GM19372 (cell line): ENCODE data around the gene AK4.
A peak's percentile ranks its signal among the peaks of the same experiment; 100 is the strongest.

Experiments
- ATAC-seq: cut with Tn5 transposase; IDR thresholded peaks from one replicate; pipeline ENCODE4 v1.9.1; 2021; ENCODE audit warnings: mild to moderate bottlenecking, low read depth, moderate library complexity; ENCODE audit not compliant: unreplicated experiment

Gene AK4

DNA sequence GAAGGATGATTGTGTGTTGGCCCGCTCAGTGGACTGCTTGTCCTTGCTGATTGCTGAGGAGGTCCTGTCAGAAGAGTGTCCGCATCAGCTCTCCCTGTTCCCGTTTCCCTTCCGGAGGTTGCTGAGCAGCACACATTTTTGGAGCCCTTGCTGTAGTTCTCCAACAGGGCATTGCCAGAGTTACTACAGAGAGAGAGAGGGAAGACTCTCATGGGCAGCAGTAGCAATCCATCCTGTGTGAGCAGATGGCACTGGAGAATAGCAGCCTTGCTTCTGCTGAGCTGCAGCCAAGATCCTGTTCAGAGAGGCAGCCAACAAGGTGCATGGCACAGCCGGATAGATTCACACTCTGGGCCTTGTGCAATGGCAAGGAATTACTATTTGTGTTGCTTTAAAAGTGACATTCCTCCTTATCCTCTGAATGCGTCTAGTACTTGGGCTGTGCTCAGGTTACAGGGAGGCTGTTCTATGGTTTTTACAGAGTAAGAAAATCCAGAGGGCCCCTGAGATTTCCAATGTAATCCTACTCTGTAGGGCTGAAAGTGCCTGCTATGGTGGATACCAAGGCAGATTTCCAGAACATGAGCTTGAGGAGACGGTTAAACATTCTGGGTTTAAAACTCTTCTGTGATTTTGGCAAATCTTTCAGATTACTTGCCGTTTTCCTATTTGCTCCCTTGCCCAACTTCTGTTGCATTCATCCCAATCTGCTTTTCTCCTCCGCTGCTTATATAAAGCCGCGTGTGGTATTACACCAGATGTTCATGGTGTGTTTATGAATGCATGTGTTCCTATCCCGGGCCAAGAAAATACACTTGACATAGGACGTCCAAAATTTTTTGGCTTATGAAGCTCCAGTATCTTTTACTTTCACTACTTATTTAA is 27.4 kb downstream of the AK4 start:
- ATAC-seq: no peak

DNA sequence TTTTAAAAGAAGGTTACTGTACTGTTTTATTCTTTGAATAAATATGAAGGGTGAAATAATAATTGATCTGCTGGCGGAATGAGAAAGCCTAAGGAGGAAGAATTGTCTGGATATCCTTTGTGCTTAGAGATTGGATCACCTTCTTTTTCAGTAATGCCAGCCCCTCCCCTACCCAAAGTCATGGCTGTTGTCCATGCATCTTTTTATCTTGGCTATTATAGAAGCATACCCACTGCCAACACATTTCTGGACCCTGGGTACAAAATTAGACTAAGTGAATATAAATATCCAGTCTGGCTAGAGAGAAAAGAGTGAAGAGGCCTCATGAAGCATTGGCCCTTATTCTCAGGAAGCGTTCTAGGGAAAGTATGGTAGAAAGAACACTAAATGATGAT is 28.1 kb downstream of the AK4 start:
- ATAC-seq: no peak

DNA sequence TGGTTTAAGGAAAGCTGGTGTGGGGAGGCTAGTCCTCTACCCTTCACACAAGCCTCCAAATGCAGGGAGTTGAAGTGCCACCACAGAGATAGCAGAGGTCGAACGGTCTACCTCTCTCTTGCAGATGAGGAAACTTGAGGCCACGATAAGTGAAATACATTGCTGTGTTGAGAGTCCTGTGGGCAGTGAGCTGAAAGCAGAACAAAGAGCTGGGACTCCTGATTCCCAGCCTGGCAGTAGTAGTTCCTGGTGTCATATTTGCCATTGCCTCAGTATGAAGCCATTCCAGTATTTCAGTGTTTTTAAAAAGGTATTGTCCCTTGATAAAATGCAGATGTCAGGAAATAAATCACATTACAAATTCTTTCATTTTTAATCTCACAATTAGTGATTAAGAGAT is 28.6 kb downstream of the AK4 start:
- ATAC-seq: no peak

DNA sequence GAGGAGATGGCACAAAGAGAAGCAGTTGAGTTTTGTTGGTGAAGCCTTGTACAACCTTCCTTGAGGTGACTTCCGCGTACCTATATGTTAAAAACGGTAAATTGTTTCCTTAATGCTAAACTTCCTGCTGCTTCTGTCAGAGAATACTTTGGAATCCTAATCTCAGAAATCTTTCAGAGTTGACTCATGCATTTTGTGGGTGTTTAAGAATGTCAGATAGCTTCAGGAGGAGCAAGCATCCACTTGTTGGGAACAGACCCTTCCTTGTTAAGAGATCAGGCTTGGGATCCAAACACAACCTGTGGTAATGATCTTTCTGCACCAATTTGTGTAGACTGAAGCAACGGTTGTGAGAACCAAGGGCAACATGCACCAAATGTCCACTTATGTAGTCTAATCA is 29.5 kb downstream of the AK4 start:
- no peak for ATAC-seq

DNA sequence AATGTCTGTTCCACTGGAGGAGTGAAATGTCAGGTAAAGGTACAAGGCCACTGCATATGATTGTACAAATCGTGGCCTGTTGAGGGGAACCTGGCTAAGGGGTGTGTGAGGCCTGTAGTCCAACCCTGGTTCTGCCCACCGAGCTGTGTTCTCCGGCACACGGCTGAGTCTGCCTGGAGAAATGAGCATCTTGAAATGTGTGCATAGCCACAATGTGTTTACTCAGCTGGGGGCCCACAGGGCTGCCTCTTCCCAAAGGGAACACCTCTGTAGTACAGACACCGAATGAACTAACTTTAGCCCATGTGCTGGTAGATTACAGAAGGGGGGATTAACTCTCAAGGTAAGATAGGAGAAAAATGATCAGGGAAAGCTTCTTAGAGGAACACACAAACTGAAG is 30.2 kb downstream of the AK4 start:
- ATAC-seq: no peak

DNA sequence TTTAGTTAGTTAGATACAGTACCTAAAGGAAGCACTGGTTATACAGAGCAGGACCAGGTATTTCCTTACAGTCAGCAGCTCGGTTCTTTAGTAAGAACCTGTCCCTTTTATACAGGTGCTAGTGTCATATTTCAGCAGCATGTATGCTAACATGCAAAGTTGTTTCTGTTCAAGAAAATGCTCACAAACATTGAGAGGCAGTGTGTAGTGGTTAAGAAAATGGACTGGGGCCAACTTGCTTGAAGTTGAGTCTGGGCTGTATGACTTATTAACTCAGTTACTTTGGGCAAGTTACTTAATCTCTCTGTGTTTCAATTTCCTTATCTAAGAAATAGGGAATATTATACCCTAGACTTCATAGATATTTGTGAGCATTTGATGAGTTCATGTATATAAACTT is 31.1 kb downstream of the AK4 start:
- no peak for ATAC-seq

DNA sequence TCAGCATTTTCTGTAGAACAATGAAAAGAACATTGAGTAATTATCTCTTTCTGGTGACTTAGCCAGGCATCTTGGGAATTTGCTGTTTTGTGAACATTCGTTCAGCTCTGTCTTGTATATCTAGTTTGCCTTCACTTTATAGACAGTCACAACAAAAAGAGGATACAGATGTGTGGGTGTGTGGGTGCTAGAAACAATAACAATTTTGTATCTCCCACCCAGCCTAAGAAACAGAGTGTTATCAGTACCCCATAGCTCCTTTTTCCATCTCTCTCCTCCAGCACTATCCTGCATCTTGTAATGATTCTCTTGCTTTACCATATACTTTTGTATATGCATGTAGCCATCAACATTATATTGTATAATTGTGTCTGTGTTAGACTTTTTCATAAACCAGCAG is 33.0 kb downstream of the AK4 start:
- ATAC-seq: no peak

DNA sequence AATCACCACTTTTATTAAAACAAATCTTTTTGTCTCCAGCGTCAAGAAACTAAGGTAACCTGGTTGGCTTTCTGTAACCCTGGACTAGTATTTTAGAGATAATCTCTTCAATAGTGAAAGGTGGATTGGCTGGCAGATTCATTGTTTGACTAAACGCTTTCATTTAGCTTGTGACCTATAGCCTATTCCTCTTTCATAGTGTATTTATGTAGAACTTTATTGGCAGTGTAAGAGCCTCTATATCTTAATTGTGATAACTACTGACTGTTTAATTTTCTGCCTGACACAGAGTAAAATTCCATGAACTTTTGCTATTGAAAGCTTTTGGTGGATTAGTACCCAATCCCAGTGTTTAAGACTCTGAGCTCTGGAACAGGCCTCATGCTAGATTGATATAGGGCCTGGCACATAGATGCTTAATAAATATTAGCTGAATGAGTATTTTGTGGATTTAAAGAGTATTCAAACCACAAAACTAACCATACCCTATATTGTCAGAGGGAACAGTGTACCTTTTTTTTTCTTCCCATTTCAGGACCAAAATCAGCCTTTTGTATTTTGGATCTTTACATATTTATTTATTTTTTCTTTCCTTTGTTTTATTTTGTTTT is 34.8 kb downstream of the AK4 start:
- no peak for ATAC-seq

DNA sequence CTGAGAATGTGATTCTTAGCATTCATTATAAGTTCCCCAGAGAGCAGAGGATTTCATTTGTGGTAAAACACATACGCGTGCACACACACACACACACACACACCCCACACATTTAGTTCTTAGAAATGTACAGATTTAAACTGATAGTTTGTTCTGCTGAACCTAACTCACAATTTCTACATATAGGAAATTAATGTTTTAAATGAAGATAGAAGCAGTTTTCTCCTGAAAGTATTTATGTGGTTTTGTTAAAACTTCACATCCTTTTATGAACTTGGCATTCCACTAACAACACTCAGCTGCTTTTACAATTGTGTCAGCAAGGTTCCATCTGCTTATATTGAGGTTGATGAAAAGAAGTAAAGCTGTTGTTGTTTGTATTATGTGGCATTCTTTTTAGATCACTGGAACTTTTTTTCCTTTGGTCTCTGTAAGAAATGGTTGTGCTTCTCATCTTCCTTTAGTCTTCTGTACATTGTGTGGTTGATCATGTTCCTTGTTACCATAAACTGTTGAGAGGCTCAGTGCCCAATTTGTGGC is 41.6 kb downstream of the AK4 start:
- no peak for ATAC-seq

DNA sequence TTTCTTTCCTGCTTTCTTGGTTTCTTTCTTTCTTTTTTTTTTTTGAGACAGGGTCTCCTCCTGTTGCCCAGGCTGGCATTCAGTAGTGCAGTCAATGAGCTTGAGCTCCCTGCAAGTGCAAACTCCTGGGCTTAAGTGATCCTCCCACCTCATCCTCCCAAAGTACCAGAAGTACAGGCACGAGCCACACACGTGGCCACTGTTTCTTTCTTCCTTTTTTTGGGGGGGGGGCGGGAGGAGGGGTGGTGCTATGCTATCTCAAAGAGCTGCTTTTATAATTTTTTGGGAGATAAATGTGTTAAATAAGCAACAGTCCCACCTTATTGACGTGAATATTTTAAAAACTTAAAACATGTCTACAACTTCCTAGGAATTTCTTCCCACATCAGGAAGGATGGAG is 42.2 kb downstream of the AK4 start:
- no peak for ATAC-seq

DNA sequence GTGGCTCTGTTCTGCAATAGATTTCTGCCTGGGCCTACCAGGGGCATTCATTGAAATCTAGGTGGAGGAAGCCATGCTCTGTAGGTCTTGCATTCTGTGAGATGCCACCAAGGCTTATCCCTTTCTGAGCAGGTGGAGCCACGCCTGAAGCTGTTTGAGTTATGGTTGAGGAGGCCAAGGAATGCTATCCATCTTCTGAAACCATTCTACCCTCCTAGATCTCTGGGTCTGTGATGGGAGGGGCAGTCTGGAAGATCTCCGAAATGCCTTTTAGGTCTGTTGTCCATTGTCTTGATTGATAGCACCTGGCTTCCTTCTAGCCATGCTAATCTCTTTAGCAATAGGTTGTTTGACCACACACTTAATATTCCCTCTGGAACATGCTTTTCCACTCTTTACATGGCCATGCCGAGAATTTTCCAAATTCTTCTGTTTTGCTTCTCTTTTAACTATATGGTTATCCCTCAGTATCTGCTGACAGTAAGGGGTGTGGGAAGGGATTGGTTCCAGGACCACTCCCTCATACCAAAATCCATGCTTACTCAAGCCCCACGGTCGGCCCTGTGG is 45.2 kb downstream of the AK4 start:
- ATAC-seq: no peak

DNA sequence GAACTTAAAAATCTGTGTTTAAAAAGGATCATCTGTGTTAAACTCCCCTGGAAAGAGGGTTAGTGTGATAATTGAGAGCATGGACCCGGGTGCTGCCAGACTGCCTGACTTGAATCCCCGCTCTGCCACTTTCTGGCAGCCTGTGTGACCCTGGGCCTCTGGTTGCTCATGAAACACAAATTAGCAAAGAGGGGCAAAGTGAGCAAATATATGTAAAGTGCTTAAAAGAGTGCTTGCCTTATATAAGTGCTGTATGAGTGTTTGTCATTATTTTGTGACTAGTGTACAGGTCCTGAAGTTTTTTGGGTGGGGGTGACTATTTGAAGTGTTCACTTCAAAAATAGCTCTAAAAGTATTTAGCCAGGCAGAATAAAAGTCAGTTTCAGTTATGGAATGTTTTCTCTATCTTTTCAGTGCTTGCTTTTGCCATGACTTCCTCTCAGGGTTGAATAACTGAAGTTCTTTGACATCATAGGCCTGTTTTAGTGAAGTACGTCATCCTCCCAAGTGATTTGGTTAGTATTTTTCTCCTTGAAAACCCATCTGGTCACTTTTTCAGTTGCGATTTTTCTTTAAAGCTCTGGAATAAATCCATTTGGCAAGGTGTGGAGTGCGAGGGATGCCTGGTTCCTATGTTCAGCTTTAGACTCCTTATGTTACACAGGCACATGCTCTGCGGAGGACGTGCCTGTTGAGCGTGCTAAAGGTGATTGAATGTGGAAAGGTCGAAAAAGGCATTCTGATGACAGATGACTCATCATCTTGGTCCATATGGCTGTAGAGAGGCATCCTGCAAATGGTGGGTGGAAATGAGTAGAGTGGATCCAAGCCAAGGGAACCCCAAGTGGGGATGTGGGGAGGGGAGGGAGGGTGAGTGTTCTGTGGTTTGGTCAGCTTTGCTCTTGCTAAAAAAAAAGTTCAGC is 47.8 kb downstream of the AK4 start:
- no peak for ATAC-seq

DNA sequence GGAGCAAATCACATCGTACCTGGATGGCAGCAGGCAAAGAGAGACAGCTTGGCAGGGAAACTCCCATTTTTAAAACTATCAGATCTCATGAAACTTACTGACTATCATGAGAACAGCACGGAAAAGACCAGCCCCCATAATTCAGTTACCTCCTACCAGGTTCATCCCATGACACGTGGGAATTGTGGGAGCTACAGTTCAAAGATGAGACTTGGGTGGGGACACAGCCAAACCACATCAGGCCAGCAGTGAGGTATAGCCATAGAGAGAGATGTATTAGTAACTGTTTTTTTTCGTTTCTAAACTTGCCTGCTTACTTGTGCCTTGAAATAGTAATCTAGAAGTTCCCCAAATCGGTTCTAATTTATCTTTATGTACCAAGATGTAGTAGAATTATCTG is 48.9 kb downstream of the AK4 start:
- no peak for ATAC-seq

DNA sequence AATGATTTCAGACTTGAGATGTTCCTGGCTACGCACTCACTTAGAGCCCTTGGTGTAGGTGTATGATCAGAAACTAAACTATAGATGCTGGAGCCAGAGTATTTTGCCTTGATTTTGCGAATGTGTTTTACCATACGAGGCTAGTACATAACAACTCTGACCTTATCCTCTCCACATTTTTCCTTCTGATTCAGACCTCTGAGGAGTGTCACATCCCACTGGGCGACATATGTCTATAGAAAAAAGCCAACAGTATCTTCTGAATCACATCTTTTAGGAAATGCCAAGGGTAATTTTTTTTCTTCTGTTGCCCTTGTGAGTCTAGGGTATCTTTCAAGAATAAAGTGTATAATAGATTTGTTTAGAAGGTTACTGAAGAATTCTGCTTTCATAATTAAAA is 49.6 kb downstream of the AK4 start:
- ATAC-seq: no peak

DNA sequence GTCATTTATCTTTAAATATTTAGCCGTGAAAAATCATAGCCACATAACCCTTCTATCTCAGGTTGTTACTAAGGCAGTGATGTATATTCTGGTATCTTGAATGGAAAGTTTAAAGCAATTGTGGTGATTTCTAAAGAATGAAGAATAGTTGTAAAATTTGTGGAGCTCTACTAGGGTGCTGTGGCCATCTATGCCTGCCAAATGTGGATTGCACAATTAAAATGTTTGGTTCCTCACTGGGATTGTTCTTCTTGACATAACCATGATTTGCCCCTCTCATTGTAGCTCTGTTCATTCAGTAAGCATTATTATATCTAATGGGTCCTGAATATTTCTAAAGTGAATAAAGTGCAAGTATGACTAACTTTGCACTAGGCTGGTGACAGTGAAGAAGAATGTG is 50.1 kb downstream of the AK4 start:
- ATAC-seq: no peak

DNA sequence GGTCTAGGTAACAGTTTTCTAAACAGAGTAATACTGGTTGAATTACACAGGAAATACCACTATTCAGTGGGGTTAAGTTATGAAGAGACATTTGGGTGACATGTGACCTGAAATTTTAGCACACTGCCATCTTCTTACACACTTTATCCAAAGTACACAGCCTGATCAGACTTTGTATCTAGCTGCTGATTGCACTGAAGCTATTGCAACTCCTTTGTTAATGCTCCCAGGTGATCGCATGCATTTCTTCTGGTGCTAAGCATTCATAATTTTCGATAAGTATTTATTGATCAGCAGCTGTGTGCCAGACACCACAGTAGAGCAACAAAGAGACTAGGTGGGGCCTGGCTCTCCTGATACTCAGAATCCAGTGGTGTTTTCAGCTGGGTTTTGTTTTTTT is 52.4 kb downstream of the AK4 start:
- no peak for ATAC-seq

DNA sequence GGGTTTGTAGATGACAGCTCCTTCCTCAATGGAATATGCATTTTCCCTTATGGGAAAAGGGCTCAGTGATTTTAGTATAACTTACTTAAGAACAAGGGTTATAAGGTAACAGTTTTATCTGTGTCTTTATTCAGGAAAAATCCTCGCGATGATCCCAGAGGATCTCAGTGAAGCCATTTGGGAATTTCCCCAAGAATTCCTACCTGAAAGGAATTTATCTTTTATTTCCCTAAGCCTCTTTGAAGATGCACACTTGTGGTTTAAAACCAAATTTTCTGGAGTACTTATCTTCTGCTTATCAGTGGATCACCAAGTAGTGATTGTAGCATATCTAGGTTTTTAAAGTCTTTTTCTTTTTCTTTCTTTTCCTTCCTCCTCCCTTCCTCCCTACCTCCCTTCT is 58.8 kb downstream of the AK4 start:
- no peak for ATAC-seq

DNA sequence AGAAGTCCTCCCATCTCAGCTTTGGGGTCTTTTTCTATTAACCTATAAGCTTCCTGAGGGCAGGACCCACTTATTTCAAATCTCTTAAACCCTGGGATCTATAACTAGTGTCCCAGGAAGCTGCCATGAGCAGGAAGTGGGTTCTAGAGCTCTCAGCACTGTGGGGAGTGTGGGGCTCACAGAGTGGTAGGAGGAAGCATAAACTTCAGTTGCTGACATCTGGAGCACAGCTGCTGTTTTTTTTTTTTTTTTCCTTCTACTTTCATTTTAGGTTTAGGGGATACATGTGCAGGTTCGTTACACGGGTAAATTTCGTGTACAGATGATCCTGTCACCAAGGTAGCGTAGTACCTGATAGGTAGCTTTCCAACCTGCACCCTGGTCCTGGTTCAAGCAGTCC is 59.3 kb downstream of the AK4 start:
- peak; percentile 43 for ATAC-seq

DNA sequence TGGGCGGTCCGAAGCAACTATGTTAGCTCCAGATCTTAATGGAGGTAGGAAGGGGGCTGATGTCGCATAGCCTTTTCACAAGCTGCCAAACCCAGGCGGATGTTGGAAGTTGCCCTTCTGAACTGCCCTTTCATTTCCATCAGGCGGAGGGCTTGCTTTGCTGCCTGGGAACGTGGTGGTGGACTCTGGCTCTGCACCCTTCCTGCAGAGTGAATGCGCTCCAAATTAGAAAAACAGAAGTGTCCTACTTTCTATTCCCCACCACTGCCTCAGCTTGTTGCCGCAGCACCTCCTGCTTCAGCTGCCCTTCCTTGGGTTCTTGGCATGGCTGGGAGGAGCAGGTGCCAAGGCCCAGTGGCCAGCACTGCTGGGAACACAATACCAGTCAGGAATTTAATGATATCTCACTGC is 60.6 kb downstream of the AK4 start:
- ATAC-seq: no peak

DNA sequence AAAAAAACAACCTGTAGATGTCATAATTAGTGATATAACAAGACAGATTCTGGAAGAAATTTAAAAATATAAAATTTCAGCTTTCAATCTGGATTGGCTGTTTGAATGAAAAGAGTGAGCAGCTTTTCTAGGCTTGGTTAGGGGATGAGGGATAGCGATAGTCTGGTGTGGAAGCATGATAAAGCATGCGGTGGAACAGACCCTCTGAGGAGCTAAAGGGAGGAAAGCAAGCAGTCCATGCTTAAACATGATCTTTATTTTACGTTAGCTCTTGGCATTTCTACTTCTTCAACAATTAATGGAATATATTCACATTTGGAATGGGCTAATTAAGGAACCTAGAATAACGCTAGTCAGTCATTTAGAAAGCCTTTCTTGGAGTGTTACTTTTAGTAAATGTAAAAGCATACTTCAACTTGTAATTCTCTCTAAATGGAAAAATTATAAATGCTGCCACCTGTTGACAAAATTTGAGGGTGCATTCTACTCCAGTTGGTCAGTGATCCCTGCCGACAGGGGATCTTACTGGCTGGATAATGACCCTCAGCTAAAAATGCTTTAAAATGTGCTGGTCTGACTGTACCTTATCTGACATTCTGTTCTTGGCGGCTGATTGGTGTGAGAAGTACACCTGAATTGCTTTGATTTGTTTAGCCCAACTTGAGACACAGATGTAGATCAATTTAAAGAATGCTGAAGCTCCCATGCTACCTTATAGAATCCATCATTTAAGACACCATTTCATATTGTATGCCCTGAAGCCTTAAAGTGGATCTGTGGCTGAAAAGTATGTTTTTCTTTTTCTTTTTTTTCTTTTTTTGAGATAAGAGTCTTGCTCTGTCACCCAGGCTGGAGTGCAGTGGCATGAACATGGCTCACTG is 61.2 kb downstream of the AK4 start:
- peak; percentile 57 for ATAC-seq
